HepG2 (cell line): ENCODE measurements around the gene INSR.
"Not testable (repeated sequence)": the region's sequence is repeated elsewhere in the genome, so short reads cannot be mapped to it uniquely, and the experiment has no call there.

Experiments used
- HMGXB3 ChIP-seq: sonication (generic); formaldehyde crosslinking; IDR thresholded peaks from 2 replicates; pipeline ENCODE4 v1.4.0; 2020; ENCODE audit warnings: missing genetic modification reagents, borderline replicate concordance
- JUND ChIP-seq: sonication (generic); formaldehyde crosslinking; IDR thresholded peaks from 2 replicates; pipeline ENCODE4 v1.8.0; 2022; ENCODE audit warnings: mild to moderate bottlenecking, missing genetic modification reagents
- PRDM15 ChIP-seq: sonication (generic); formaldehyde crosslinking; IDR thresholded peaks from 2 replicates; pipeline ENCODE4 v1.4.0; 2020; ENCODE audit warnings: missing genetic modification reagents
- RFX5 ChIP-seq: IDR thresholded peaks from 2 replicates; pipeline ENCODE4 v1.6.1; 2011; ENCODE audit warnings: low read depth, low read length, improper control_type of control experiment
- TAF1 ChIP-seq: sonication (generic); formaldehyde crosslinking; IDR thresholded peaks from 2 replicates; pipeline ENCODE4 v1.4.0; 2020; ENCODE audit warnings: missing genetic modification reagents
- USF2 ChIP-seq, 2 experiments: sonication (generic) in 1 of 2; formaldehyde crosslinking in 1 of 2; IDR thresholded peaks; 2 replicates each; pipeline versions ENCODE4 v1.5.1 to v1.6.1; 2011 to 2020; ENCODE audit warnings: borderline replicate concordance in 1 of 2, low read depth in 1 of 2, low read length in 1 of 2, mild to moderate bottlenecking in 1 of 2, missing genetic modification reagents in 1 of 2, moderate library complexity in 1 of 2
- YEATS4 ChIP-seq: sonication (generic); formaldehyde crosslinking; IDR thresholded peaks from 2 replicates; pipeline ENCODE4 v1.4.0; 2020; ENCODE audit warnings: missing genetic modification reagents, borderline replicate concordance
- ZBTB1 ChIP-seq: sonication (generic); formaldehyde crosslinking; IDR thresholded peaks from 2 replicates; pipeline ENCODE4 v1.4.0; 2020; ENCODE audit warnings: missing genetic modification reagents, borderline replicate concordance

GRCh38 chr19:7147119-7147675 is 147.0 kb downstream of the INSR start:
- not testable (repeated sequence) for TF ChIP-seq USF2 (IDR thresholded peaks at IDR 0.05; ENCODE audit: low read depth, low read length); USF2 (CRISPR knock-in tag; IDR thresholded peaks at IDR 0.05; ENCODE audit: borderline replicate concordance); YEATS4 (CRISPR knock-in tag); JUND (CRISPR knock-in tag); HMGXB3; TAF1 (CRISPR knock-in tag); PRDM15 (CRISPR knock-in tag); RFX5; ZBTB1
